Measurements from ENCODE around the gene SEMA3D. TPM values are rescaled to one million over a fixed set of nuclear protein-coding genes. Genes with fewer than 3 reads are reported as not detected.

Gene SEMA3D
- total RNA-seq, 4 donors from 2014 or later: 4.8 to 12.7 (median 9.8) TPM

DNA sequence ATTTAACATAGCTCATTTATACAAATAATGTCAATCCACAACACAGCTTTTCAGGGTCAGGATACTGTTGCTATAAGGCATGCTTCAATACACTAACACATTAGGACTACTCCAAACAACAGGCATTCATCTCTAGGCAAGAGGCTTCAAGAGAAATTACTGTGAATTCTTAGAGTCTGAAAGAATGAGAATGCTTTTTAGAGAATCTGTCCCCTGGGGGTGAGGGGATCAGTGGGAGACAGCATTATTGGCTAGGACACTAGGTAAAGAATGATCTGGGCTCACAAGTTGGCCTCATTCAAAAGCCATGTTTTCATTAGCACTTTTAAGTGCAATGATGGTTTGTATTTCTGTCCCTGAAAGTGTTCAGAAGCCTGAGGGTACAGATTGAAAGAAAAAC is 132.6 kb downstream of the SEMA3D start:
- DNase-seq (ENCODE audit: low spot score in 2 of 2): no peak
- no peaks in the 10 kb centered on the region for H3K9me3 ChIP-seq
- TF ChIP-seq, protein P1, sequence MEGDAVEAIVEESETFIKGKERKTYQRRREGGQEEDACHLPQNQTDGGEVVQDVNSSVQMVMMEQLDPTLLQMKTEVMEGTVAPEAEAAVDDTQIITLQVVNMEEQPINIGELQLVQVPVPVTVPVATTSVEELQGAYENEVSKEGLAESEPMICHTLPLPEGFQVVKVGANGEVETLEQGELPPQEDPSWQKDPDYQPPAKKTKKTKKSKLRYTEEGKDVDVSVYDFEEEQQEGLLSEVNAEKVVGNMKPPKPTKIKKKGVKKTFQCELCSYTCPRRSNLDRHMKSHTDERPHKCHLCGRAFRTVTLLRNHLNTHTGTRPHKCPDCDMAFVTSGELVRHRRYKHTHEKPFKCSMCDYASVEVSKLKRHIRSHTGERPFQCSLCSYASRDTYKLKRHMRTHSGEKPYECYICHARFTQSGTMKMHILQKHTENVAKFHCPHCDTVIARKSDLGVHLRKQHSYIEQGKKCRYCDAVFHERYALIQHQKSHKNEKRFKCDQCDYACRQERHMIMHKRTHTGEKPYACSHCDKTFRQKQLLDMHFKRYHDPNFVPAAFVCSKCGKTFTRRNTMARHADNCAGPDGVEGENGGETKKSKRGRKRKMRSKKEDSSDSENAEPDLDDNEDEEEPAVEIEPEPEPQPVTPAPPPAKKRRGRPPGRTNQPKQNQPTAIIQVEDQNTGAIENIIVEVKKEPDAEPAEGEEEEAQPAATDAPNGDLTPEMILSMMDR (IDR thresholded peaks at IDR 0.05): no peak
- no peak for TF ChIP-seq EP300 (IDR thresholded peaks at IDR 0.05)
- TF ChIP-seq POLR2A (IDR thresholded peaks at IDR 0.05): no peak

GRCh38 chr7:85052894-85053293 is 134.0 kb downstream of the SEMA3D start:
- Histone ChIP-seq H3K27ac (no peak overlapping the region), H3K36me3 (no peaks in the 10 kb centered on the region), H3K4me1 (no peaks in the 10 kb centered on the region), H3K27me3 (no peaks in the 10 kb centered on the region), H3K4me3 (no peak overlapping the region), H3K9me3 (no peaks in the 10 kb centered on the region)
- 86 to 91% methylated on average over 1 of the region's 1 CpG for WGBS, 2 donors
- no peak for DNase-seq (ENCODE audit: low spot score in 2 of 2)
- no peak for TF ChIP-seq EP300 (IDR thresholded peaks at IDR 0.05)
- TF ChIP-seq, protein P1 (IDR thresholded peaks at IDR 0.05): no peak
- no peak for TF ChIP-seq POLR2A (IDR thresholded peaks at IDR 0.05)

More for the DNA sequence above, 132.6 kb downstream of the SEMA3D start:
- no peak overlapping the region for H3K27ac ChIP-seq
- no peak overlapping the region for H3K4me3 ChIP-seq
- no peaks in the 10 kb centered on the region for H3K27me3 ChIP-seq
- H3K36me3 ChIP-seq: no peaks in the 10 kb centered on the region
- no peaks in the 10 kb centered on the region for H3K4me1 ChIP-seq

GRCh38 chr7:85052056-85052737 is 134.7 kb downstream of the SEMA3D start:
- 84 to 90% methylated on average over 4 of the region's 4 CpGs for WGBS, 2 donors
- Histone ChIP-seq H3K9me3 (no peaks in the 10 kb centered on the region), H3K27ac (no peak overlapping the region), H3K4me1 (no peaks in the 10 kb centered on the region), H3K4me3 (no peak overlapping the region), H3K27me3 (no peaks in the 10 kb centered on the region), H3K36me3 (no peaks in the 10 kb centered on the region)
- DNase-seq (ENCODE audit: low spot score in 2 of 2): no peak
- TF ChIP-seq EP300 (IDR thresholded peaks at IDR 0.05): no peak
- TF ChIP-seq POLR2A (IDR thresholded peaks at IDR 0.05): no peak
- TF ChIP-seq, protein P1 (IDR thresholded peaks at IDR 0.05): no peak

DNA sequence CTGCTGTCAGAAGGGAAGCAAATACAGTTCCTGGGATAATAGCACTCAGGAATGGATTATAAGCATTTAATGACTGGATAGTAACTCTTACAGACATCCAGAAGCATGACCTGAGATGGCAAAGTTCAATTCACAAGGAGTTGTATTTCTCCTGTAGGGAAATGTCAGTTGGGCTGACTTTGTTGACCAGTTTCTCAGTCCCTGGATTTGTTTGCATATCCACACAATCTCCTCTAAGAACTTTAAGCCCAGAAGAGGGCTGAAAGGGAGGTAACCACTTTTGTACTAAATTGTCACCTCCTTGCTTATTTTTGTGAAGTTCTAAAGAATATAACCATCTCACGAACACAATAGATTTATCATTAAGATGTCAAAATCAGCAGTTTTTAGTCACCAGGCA is 140.3 kb downstream of the SEMA3D start:
- H3K4me3 ChIP-seq: no peak overlapping the region
- H3K4me1 ChIP-seq: no peaks in the 10 kb centered on the region
- 96% methylated on average over 1 of the region's 1 CpG for WGBS, 2 donors
- TF ChIP-seq EP300 (IDR thresholded peaks at IDR 0.05) (no peak), POLR2A (IDR thresholded peaks at IDR 0.05) (no peak)
- TF ChIP-seq, protein P1 (IDR thresholded peaks at IDR 0.05): no peak
- no peaks in the 10 kb centered on the region for H3K9me3 ChIP-seq
- no peaks in the 10 kb centered on the region for H3K27me3 ChIP-seq
- H3K36me3 ChIP-seq: no peaks in the 10 kb centered on the region
- DNase-seq (ENCODE audit: low spot score in 2 of 2): no peak
- H3K27ac ChIP-seq: no peak overlapping the region

DNA sequence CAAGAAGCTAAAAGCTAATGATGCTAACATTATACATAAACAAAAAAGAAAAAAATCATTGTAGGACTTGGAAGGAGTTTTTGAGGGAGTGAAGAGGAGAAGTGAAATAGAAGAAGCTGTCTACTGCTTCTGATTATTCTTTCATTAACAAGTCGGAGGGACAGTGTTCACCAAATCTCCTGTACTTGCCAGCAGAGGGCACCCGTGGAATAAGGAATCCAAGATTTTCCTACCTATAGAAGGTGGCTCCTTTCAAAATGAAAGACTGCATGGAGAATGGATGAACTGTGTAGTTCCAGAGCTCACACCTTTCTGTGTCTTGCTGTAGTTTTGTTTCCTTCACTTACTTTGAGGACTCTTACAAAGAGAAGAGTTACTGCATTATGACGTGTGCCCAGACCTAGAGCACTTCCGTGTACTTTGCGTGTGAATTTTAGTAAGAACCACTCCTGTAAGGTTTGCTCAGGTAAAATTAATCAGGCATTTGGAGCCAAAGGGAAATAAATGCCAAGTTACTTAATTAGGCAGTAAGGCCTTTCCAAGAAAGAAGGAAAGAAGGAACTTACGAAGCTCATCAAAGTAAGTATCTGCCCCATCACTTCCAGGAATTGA is 145.1 kb downstream of the SEMA3D start:
- no peak overlapping the region for H3K27ac ChIP-seq
- TF ChIP-seq, protein P1 (IDR thresholded peaks at IDR 0.05): peak; percentile 60 to 81 (median 64)
- TF ChIP-seq POLR2A (IDR thresholded peaks at IDR 0.05): no peak
- peak; percentile 35 to 78 for DNase-seq (ENCODE audit: low spot score in 2 of 2)

More for the DNA sequence above, 145.1 kb downstream of the SEMA3D start:
- H3K36me3 ChIP-seq: no peaks in the 10 kb centered on the region
- no peaks in the 10 kb centered on the region for H3K27me3 ChIP-seq
- no peaks in the 10 kb centered on the region for H3K9me3 ChIP-seq
- no peak overlapping the region for H3K4me3 ChIP-seq
- no peaks in the 10 kb centered on the region for H3K4me1 ChIP-seq
- WGBS, 2 donors: 59 to 62% methylated on average over 6 of the region's 6 CpGs

Measured in tibial nerve (tissue), 4 donors.